NCI-H524 treated with DMSO at 0.1 percent for 48 hours (cell line): Measurements from ENCODE around the gene SDS.

Experiments used
- DNase-seq: peaks from one replicate; lab custom pipeline; 2025; lab: John Stamatoyannopoulos, UW

SDS gene

GRCh38 chr12:113403435-113404415, at the start of gene SDS:
Gene SDS, minus strand, starts transcription at chr12:113403887. Its CDS starts 4,179 bp downstream, at chr12:113399708.
- no peak for DNase-seq

GRCh38 chr12:113453330-113453729, 49.6 kb upstream of the SDS start:
- no peak for DNase-seq

- DNase-seq: no peak
Observed at GRCh38 chr12:113452458-113452857, 48.8 kb upstream of the SDS start.

GRCh38 chr12:113449839-113450238, 46.2 kb upstream of the SDS start:
- DNase-seq: no peak

- DNase-seq: no peak
Observed at GRCh38 chr12:113449299-113449698, 45.6 kb upstream of the SDS start.

GRCh38 chr12:113448873-113449272, 45.2 kb upstream of the SDS start:
- DNase-seq: no peak

- no peak for DNase-seq
Observed at GRCh38 chr12:113445544-113446171, 42.0 kb upstream of the SDS start.

- no peak for DNase-seq
Observed at GRCh38 chr12:113443030-113443539, 39.4 kb upstream of the SDS start.

- DNase-seq: no peak
Observed at GRCh38 chr12:113440947-113441782, 37.5 kb upstream of the SDS start.

GRCh38 chr12:113440336-113440735, 36.6 kb upstream of the SDS start:
- no peak for DNase-seq

- DNase-seq: no peak
Observed at GRCh38 chr12:113439606-113440030, 35.9 kb upstream of the SDS start.

GRCh38 chr12:113439301-113439597, 35.6 kb upstream of the SDS start:
- DNase-seq: no peak

- no peak for DNase-seq
Observed at GRCh38 chr12:113438523-113439300, 35.0 kb upstream of the SDS start.

- no peak for DNase-seq
Observed at GRCh38 chr12:113437729-113438100, 34.0 kb upstream of the SDS start.

GRCh38 chr12:113436993-113437728, 33.5 kb upstream of the SDS start:
- no peak for DNase-seq

GRCh38 chr12:113436586-113436985, 32.9 kb upstream of the SDS start:
- DNase-seq: no peak

GRCh38 chr12:113435367-113435766, 31.7 kb upstream of the SDS start:
- DNase-seq: no peak

- no peak for DNase-seq
Observed at GRCh38 chr12:113432986-113433385, 29.3 kb upstream of the SDS start.

- no peak for DNase-seq
Observed at GRCh38 chr12:113428482-113428881, 24.8 kb upstream of the SDS start.

- DNase-seq: no peak
Observed at GRCh38 chr12:113427882-113428281, 24.2 kb upstream of the SDS start.

GRCh38 chr12:113425960-113426453, 22.3 kb upstream of the SDS start:
- no peak for DNase-seq
